HepG2 (cell line): ENCODE results near the gene ATG7. TPM values are rescaled to one million over a fixed set of nuclear protein-coding genes. Genes with fewer than 3 reads are reported as not detected.
A peak's percentile ranks its signal among the peaks of the same experiment; 100 is the strongest.

Source experiments
- BATF2 ChIP-seq: sonication (generic); formaldehyde crosslinking; IDR thresholded peaks from 2 replicates; pipeline ENCODE4 v1.8.0; 2022; ENCODE audit warnings: mild to moderate bottlenecking, missing genetic modification reagents, moderate library complexity
- CHD2 ChIP-seq: IDR thresholded peaks from 2 replicates; pipeline ENCODE4 v1.6.1; 2011; ENCODE audit warnings: low read depth, low read length, improper control_type of control experiment
- CREB1 ChIP-seq, 2 experiments: fragments of 450-650 bp in 1 of 2; IDR thresholded peaks; 2 replicates each; pipeline ENCODE4 v1.6.1; 2016 to 2017; ENCODE audit warnings: control low read depth in 1 of 2, mild to moderate bottlenecking in 1 of 2, missing compliant biosample characterization in 1 of 2, missing genetic modification characterization in 1 of 2
- CREM ChIP-seq, 2 experiments: sonication (generic) in 1 of 2; formaldehyde crosslinking in 1 of 2; IDR thresholded peaks; 2 replicates each; pipeline versions ENCODE4 v1.4.0 to v1.6.1; 2016 to 2020; ENCODE audit warnings: antibody characterized with exemption in 1 of 2, mild to moderate bottlenecking in 1 of 2, missing genetic modification reagents in 1 of 2
- DNMT1 ChIP-seq: sonication (generic); formaldehyde crosslinking; IDR thresholded peaks from 2 replicates; pipeline ENCODE4 v1.5.1; 2020; ENCODE audit warnings: mild to moderate bottlenecking, missing genetic modification reagents
- ETV6 ChIP-seq: sonication (generic); formaldehyde crosslinking; conservative IDR thresholded peaks from 2 replicates; pipeline ENCODE4 v1.4.0; 2020; ENCODE audit warnings: missing genetic modification reagents
- FIP1L1 ChIP-seq: fragments of 200-400 bp; formaldehyde crosslinking; IDR thresholded peaks from 2 replicates; pipeline ENCODE4 v1.6.1; 2018; ENCODE audit warnings: low read depth, mild to moderate bottlenecking, low read length, moderate library complexity, borderline replicate concordance; ENCODE audit not compliant: insufficient read depth
- GATAD2A ChIP-seq: IDR thresholded peaks from 2 replicates; pipeline ENCODE4 v1.6.1; 2016
- HES4 ChIP-seq: sonication (generic); formaldehyde crosslinking; IDR thresholded peaks from 2 replicates; pipeline ENCODE4 v1.9.0; 2021; ENCODE audit warnings: mild to moderate bottlenecking, missing genetic modification reagents, borderline replicate concordance
- HNRNPK ChIP-seq: fragments of 200-400 bp; formaldehyde crosslinking; IDR thresholded peaks from 2 replicates; pipeline ENCODE4 v1.6.1; 2018; ENCODE audit warnings: low read length, low read depth, moderate library complexity, mild to moderate bottlenecking; ENCODE audit not compliant: poor library complexity, severe bottlenecking
- HNRNPL ChIP-seq: fragments of 200-400 bp; formaldehyde crosslinking; IDR thresholded peaks from 2 replicates; pipeline ENCODE4 v1.6.1; 2017; ENCODE audit warnings: mild to moderate bottlenecking, low read depth, low read length
- MED13 ChIP-seq: sonication (generic); formaldehyde crosslinking; IDR thresholded peaks from 2 replicates; pipeline ENCODE4 v1.5.0; 2020; ENCODE audit warnings: missing genetic modification reagents
- MLXIP ChIP-seq: sonication (generic); formaldehyde crosslinking; IDR thresholded peaks from 2 replicates; pipeline ENCODE4 v1.9.0; 2021; ENCODE audit warnings: missing genetic modification reagents, borderline replicate concordance
- MXD4 ChIP-seq: IDR thresholded peaks from 2 replicates; pipeline ENCODE4 v1.6.1; 2016; ENCODE audit warnings: mild to moderate bottlenecking, missing biosample characterization, missing genetic modification reagents
- RARG ChIP-seq: sonication (generic); formaldehyde crosslinking; IDR thresholded peaks from 2 replicates; pipeline ENCODE4 v1.4.0; 2020; ENCODE audit warnings: low read depth, mild to moderate bottlenecking, missing genetic modification reagents
- RFXAP ChIP-seq: sonication (generic); formaldehyde crosslinking; IDR thresholded peaks from 2 replicates; pipeline ENCODE4 v1.4.0; 2020; ENCODE audit warnings: missing genetic modification reagents, borderline replicate concordance
- RNF2 ChIP-seq: fragments of 450-650 bp; conservative IDR thresholded peaks from 2 replicates; pipeline ENCODE4 v1.6.1; 2016; ENCODE audit warnings: low read depth
- RNF219 ChIP-seq: sonication (generic); formaldehyde crosslinking; IDR thresholded peaks from 2 replicates; pipeline ENCODE4 v1.5.0; 2020; ENCODE audit warnings: mild to moderate bottlenecking, missing genetic modification reagents
- SMYD3 ChIP-seq: sonication (generic); formaldehyde crosslinking; IDR thresholded peaks from 2 replicates; pipeline ENCODE4 v1.8.1; 2023; ENCODE audit warnings: mild to moderate bottlenecking, missing genetic modification reagents
- SP5 ChIP-seq: IDR thresholded peaks from 2 replicates; pipeline ENCODE4 v1.6.1; 2016; ENCODE audit warnings: low read depth, borderline replicate concordance
- ZMAT5 ChIP-seq: sonication (generic); formaldehyde crosslinking; IDR thresholded peaks from 2 replicates; pipeline ENCODE4 v1.5.0; 2020; ENCODE audit warnings: mild to moderate bottlenecking, low read depth, missing genetic modification reagents, borderline replicate concordance
- ZNF263 ChIP-seq: sonication (generic); formaldehyde crosslinking; IDR thresholded peaks from 2 replicates; pipeline ENCODE4 v1.4.0; 2020; ENCODE audit warnings: missing genetic modification reagents
- ZNF296 ChIP-seq: sonication (generic); formaldehyde crosslinking; conservative IDR thresholded peaks from 2 replicates; pipeline ENCODE4 v1.5.0; 2020; ENCODE audit warnings: mild to moderate bottlenecking, missing genetic modification reagents
- polyA plus RNA-seq, 8 experiments: library from polyadenylated mRNA; depleted of rRNA in 3 of 8; stranded (reverse) in 7 of 8; unstranded in 1 of 8; fragments of >200 nt; fragmentation: Illumina TruSeq in 4 of 8; extraction: Trizol in 4 of 8; gene quantifications; 2 replicates each; pipeline versions ENCODE4 v1.2.1 to v1.2.3, GENCODE V29; 2011 to 2016; ENCODE audit warnings: low read depth in 4 of 8, missing spikeins in 1 of 8, mixed read lengths in 1 of 8; ENCODE audit not compliant: insufficient read depth in 1 of 8
- total RNA-seq, 5 experiments: library from RNA; depleted of rRNA; stranded (reverse); fragments of >200 nt; fragmentation: Illumina TruSeq; extraction: Trizol; gene quantifications; 2 replicates each; pipeline ENCODE4 v1.2.3, GENCODE V29; 2016; ENCODE audit warnings: low read depth in 1 of 5

Gene ATG7
- total and polyA plus RNA-seq, 2 of the 13 experiments (the other 11 are each of a cell fraction or from before 2014, with no cell fraction given): 7.8 to 22.1 TPM

GRCh38 chr3:11271986-11272904 lies at the start of gene ATG7 (continued):
- TF ChIP-seq RNF219 (CRISPR knock-in tag) (no peak), ZNF296 (CRISPR knock-in tag) (no peak), ZMAT5 (CRISPR knock-in tag) (no peak), SP5 (CRISPR knock-in tag) (peak; percentile 59), RFXAP (peak; percentile 69; the same call in 1 of the 2 replicates), SMYD3 (CRISPR knock-in tag) (peak; percentile 72; the same call in 1 of the 2 replicates), MXD4 (peak; percentile 84), ZNF263 (no peak), CREB1 (IDR thresholded peaks at IDR 0.05) (peak; percentile 92), CREB1 (CRISPR knock-in tag; IDR thresholded peaks at IDR 0.05) (peak; percentile 99), MLXIP (CRISPR knock-in tag) (no peak), MED13 (CRISPR knock-in tag) (0 out of 2 replicates have a peak, but pooled peaks have one; percentile 8), HES4 (peak; percentile 21; the same call in 1 of the 2 replicates), GATAD2A (CRISPR knock-in tag) (peak; percentile 67; the same call in 1 of the 2 replicates), RARG (CRISPR knock-in tag) (no peak), CHD2 (no peak), DNMT1 (CRISPR knock-in tag) (no peak), ETV6 (0 out of 2 replicates have a peak, but pooled peaks have one; percentile 41), RNF2 (0 out of 2 replicates have a peak, but pooled peaks have one; percentile 45), HNRNPK (no peak), HNRNPL (no peak), BATF2 (CRISPR knock-in tag) (no peak), FIP1L1 (no peak), CREM (IDR thresholded peaks at IDR 0.05) (peak; percentile 96), CREM (CRISPR knock-in tag; IDR thresholded peaks at IDR 0.05) (peak; percentile 73)
